Parathyroid adenoma (tissue), 2 donors: ENCODE data around the gene ITPR2.
A peak's percentile ranks its signal among the peaks of the same experiment; 100 is the strongest.

Source experiments
- H2AFZ ChIP-seq: fragments of 300-600 bp; sonication (generic); one replicate; pipeline ENCODE4 v1.7.0; 2017; ENCODE audit warnings: antibody characterized with exemption, mild to moderate bottlenecking
- H3K27ac ChIP-seq: fragments of 300-600 bp; sonication (generic); one replicate; pipeline ENCODE4 v1.7.0; 2017
- H3K27me3 ChIP-seq: fragments of 300-600 bp; sonication (generic); one replicate; pipeline ENCODE4 v1.7.0; 2017; ENCODE audit warnings: low read length; ENCODE audit not compliant: control insufficient read depth, insufficient read depth
- H3K36me3 ChIP-seq: fragments of 300-600 bp; sonication (generic); one replicate; pipeline ENCODE4 v1.7.0; 2017; ENCODE audit warnings: low read length; ENCODE audit not compliant: control insufficient read depth, insufficient read depth
- H3K4me1 ChIP-seq: fragments of 300-600 bp; sonication (generic); one replicate; pipeline ENCODE4 v1.7.0; 2017; ENCODE audit warnings: control low read depth
- H3K4me2 ChIP-seq: fragments of 300-600 bp; sonication (generic); one replicate; pipeline ENCODE4 v1.7.0; 2017; ENCODE audit warnings: low read length
- H3K4me3 ChIP-seq: fragments of 300-600 bp; sonication (generic); one replicate; pipeline ENCODE4 v1.7.0; 2017; ENCODE audit warnings: low read depth, low read length
- H3K79me2 ChIP-seq: fragments of 300-600 bp; sonication (generic); one replicate; pipeline ENCODE4 v1.7.0; 2017; ENCODE audit warnings: control low read depth
- H3K9ac ChIP-seq: fragments of 300-600 bp; sonication (generic); one replicate; pipeline ENCODE4 v1.7.0; 2017; ENCODE audit warnings: mild to moderate bottlenecking
- H3K9me3 ChIP-seq: fragments of 300-600 bp; sonication (generic); one replicate; pipeline ENCODE4 v1.7.0; 2017; ENCODE audit warnings: low read length; ENCODE audit not compliant: control insufficient read depth
- CTCF ChIP-seq: fragments of 300-600 bp; sonication (generic); IDR thresholded peaks from one replicate; pipeline ENCODE4 v1.7.0; 2017; ENCODE audit warnings: antibody characterized with exemption, mild to moderate bottlenecking
- donor health status: primary hyperparathyroidism.

ITPR2 gene

DNA sequence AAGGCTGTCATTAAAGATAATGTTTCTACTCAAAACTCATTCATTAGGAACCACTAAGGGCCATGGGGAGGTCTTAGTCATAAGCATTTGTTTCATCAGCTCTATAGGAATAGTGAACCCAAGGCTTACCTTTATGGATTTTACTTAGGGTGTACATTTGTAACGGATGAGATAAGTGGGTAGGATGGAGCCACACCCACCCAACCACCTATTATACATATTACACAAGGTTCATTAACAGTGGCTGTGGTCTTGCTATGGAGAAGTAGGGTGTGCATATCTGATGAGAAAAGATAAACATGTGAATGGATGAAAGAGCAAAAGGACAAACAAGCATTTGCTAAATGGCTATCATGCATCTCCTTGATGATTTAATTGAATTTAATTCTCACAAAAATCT lies 39.6 kb upstream of the ITPR2 start:
- Histone ChIP-seq H2AFZ (no peak overlapping the region), H3K4me1 (peaks cover 61% of the 10 kb centered on the region), H3K27me3 (no peaks in the 10 kb centered on the region), H3K9me3 (no peaks in the 10 kb centered on the region), H3K27ac (no peak overlapping the region), H3K79me2 (no peaks in the 10 kb centered on the region), H3K4me3 (no peak overlapping the region), H3K4me2 (no peak overlapping the region), H3K36me3 (no peaks in the 10 kb centered on the region), H3K9ac (no peak overlapping the region)
- TF ChIP-seq CTCF: no peak

GRCh38 chr12:26871985-26872384 lies 39.0 kb upstream of the ITPR2 start:
- Histone ChIP-seq H3K79me2 (no peaks in the 10 kb centered on the region), H2AFZ (no peak overlapping the region), H3K9ac (no peak overlapping the region), H3K4me3 (no peak overlapping the region), H3K4me1 (peaks cover 59% of the 10 kb centered on the region), H3K9me3 (no peaks in the 10 kb centered on the region), H3K27ac (peak overlapping the region; percentile 33), H3K27me3 (no peaks in the 10 kb centered on the region), H3K4me2 (peak overlapping the region; percentile 17), H3K36me3 (no peaks in the 10 kb centered on the region)
- no peak for TF ChIP-seq CTCF

DNA sequence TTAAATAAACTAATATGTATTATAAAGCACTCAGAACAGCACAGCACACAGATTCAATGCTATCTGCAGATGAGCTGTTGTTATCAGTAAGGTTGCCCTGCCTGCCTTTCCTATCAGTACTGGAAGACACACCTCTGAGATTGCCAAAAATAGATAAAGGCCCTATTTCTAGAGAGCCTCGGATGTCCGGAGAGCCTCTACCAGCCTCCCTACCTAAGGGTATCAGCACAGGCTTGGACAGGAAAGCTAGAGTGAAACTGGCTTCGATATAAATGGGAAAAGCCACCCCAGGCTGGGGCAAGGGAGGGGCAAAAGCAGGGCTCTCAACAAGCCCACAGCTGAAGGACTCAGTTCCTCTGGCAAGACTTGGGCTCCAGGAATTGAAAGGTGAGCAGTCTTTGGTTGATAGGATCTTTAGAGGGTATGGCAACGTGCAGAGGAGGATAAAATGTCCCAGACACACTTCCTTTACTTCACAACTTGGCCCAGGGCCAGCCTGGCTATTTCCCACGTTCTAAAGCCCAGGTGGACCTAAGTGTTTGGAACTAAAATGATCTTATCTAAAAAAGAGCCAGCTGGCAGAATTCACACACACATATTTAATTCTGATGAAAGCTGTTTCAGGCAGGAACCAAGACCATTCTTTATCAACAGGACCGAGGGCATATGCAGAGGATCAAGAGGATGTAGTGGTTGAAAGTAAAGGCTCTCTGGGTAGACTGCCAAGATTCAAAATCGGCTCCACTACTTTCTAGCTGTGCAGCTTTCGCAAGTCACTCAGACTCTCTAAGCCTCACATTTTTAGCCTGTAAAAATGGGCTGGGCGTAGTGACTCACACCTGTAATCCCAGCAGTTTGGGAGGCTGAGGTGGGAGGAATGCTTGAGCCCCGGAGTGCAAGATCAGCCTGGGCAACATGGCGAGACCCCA lies 37.8 kb upstream of the ITPR2 start:
- Histone ChIP-seq H3K9ac (no peak overlapping the region), H2AFZ (peak overlapping the region; percentile 82), H3K27me3 (no peaks in the 10 kb centered on the region), H3K4me1 (peaks cover 59% of the 10 kb centered on the region), H3K9me3 (no peaks in the 10 kb centered on the region), H3K4me2 (peak overlapping the region; percentile 74), H3K79me2 (no peaks in the 10 kb centered on the region), H3K36me3 (no peaks in the 10 kb centered on the region), H3K27ac (peak overlapping the region; percentile 92), H3K4me3 (peak overlapping the region; percentile 33)
- TF ChIP-seq CTCF: no peak

DNA sequence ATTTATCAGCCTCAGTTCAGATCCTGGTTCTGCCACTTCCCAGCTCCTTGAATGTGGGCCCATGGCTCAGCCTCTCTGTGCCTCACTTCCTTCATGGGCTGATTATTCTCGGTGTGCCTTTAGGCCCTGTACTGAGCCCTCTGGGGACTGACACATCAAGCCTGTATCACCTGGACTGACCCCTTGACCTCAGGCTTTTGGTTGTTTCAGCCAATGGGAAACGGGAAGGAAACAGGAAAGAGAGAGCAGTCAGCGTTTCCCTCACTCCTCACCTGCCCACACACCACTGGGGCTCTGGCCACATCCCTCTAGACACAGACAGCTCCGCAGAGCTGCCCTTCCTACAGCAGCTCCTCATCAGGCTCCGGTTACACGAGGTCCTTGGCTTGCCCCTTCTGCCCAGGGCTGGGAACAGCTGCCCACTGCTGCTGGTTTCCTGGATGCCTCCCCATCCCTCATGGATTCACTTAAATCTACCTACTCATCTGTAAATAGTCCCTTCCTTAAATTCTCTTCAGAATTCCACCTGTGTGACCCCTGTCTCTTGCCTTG lies 37.0 kb upstream of the ITPR2 start:
- H3K4me1 ChIP-seq: peaks cover 56% of the 10 kb centered on the region

More for the DNA sequence above, 37.0 kb upstream of the ITPR2 start:
- H3K36me3 ChIP-seq: no peaks in the 10 kb centered on the region
- peak overlapping the region; percentile 74 for H3K4me2 ChIP-seq
- H2AFZ ChIP-seq: peak overlapping the region; percentile 82
- H3K4me3 ChIP-seq: peak overlapping the region; percentile 30
- H3K9me3 ChIP-seq: no peaks in the 10 kb centered on the region
- H3K27me3 ChIP-seq: no peaks in the 10 kb centered on the region
- H3K79me2 ChIP-seq: no peaks in the 10 kb centered on the region
- H3K27ac ChIP-seq: peak overlapping the region; percentile 92
- no peak overlapping the region for H3K9ac ChIP-seq
- no peak for TF ChIP-seq CTCF
